CD8-positive, alpha-beta memory T cell (primary cell): ENCODE results near the gene TMEM132D. TPM values are rescaled to one million over a fixed set of nuclear protein-coding genes. Genes with fewer than 3 reads are reported as not detected.

Source experiments
- CTCF ChIA-PET: fragments of 350-600 bp; sonication (Branson Sonifier 250); formaldehyde crosslinking; loops from one replicate; lab custom pipeline; 2021; ENCODE audit warnings: antibody characterized with exemption; lab: Charles Lee
- POLR2A ChIA-PET: fragments of 350-600 bp; sonication (Branson Sonifier 250); formaldehyde crosslinking; loops from one replicate; lab custom pipeline; 2021; ENCODE audit warnings: antibody characterized with exemption; lab: Charles Lee
- DNase-seq, 5 donors: peaks; one replicate each; pipeline versions ENCODE4 v3.0.0 to v3.0.0-alpha.2; 2020 to 2022; ENCODE audit warnings: mixed read lengths in 1 of 5
- H3K27ac ChIP-seq: one replicate; pipeline ENCODE4 v1.7.0; 2013; ENCODE audit warnings: low read depth, mild to moderate bottlenecking, low read length, moderate library complexity
- H3K27me3 ChIP-seq: 2 replicates; pipeline ENCODE4 v1.7.0; 2013; ENCODE audit warnings: low read length, mild to moderate bottlenecking; ENCODE audit not compliant: insufficient read depth, poor library complexity, severe bottlenecking
- H3K36me3 ChIP-seq: 2 replicates; pipeline ENCODE4 v1.7.0; 2013; ENCODE audit warnings: mild to moderate bottlenecking, low read length, moderate library complexity; ENCODE audit not compliant: insufficient read depth
- H3K4me1 ChIP-seq: 2 replicates; pipeline ENCODE4 v1.7.0; 2013; ENCODE audit warnings: mild to moderate bottlenecking, low read length, moderate library complexity; ENCODE audit not compliant: insufficient read depth
- H3K4me3 ChIP-seq: 2 replicates; pipeline ENCODE4 v1.7.0; 2013; ENCODE audit warnings: mild to moderate bottlenecking, low read length
- H3K9me3 ChIP-seq: 2 replicates; pipeline ENCODE4 v1.7.0; 2013; ENCODE audit warnings: mild to moderate bottlenecking, low read length
- H3K27ac Mint-ChIP-seq, 8 donors: one replicate each; pipeline ENCODE4 v1.8.0; 2020 to 2021; ENCODE audit warnings: mixed read lengths in 8 of 8, mild to moderate bottlenecking in 6 of 8, inconsistent platforms in 3 of 8, moderate library complexity in 3 of 8
- H3K27me3 Mint-ChIP-seq, 2 donors: one replicate each; pipeline ENCODE4 v1.8.0; 2020 to 2021; ENCODE audit warnings: mixed read lengths in 2 of 2, mild to moderate bottlenecking in 1 of 2, moderate library complexity in 1 of 2
- H3K36me3 Mint-ChIP-seq, 3 donors: one replicate each; pipeline ENCODE4 v1.8.0; 2020 to 2021; ENCODE audit warnings: mixed read lengths in 3 of 3, inconsistent platforms in 1 of 3, mild to moderate bottlenecking in 1 of 3
- H3K4me1 Mint-ChIP-seq, 3 donors: one replicate each; pipeline ENCODE4 v1.8.0; 2020 to 2021; ENCODE audit warnings: mixed read lengths in 3 of 3, inconsistent platforms in 1 of 3, mild to moderate bottlenecking in 1 of 3
- H3K4me3 Mint-ChIP-seq, 7 donors: one replicate each; pipeline ENCODE4 v1.8.0; 2020 to 2021; ENCODE audit warnings: mixed read lengths in 7 of 7, mild to moderate bottlenecking in 6 of 7, moderate library complexity in 4 of 7, inconsistent platforms in 2 of 7
- H3K9me3 Mint-ChIP-seq, 5 donors: one replicate each; pipeline ENCODE4 v1.8.0; 2020 to 2022; ENCODE audit warnings: mixed read lengths in 5 of 5, mild to moderate bottlenecking in 3 of 5, moderate library complexity in 2 of 5, inconsistent platforms in 1 of 5
- polyA plus RNA-seq: library from polyadenylated mRNA; unstranded; fragments of 300-500 nt; fragmentation: Illumina TruSeq; gene quantifications from one replicate; pipeline ENCODE4 v1.2.3, GENCODE V29; 2021
- total RNA-seq, 2 experiments: library from RNA; stranded (reverse); gene quantifications; one replicate each; pipeline ENCODE4 v1.2.3, GENCODE V29; 2021

The TMEM132D gene
- total and polyA plus RNA-seq, 3 experiments from 2014 or later, result not detected

DNA sequence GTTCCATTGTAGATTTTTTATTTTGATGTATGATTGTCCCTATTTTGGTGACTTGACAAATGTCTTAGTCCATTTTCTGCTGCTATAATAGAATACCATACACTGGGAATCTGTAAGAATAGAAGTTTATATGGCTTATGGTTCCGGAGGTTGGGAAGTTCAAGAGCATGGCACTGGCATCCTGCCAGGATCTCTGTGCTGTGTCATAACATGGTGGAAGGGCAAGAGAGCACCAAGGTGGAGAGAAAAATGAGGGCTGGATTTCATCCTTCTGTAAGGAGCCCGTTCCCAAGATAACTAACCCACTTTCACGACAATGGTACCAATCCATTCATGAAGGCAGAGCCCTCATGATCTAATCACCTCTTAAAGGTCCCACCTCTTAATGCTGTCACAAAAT lies 176.7 kb downstream of the TMEM132D start:
- Mint-ChIP-seq H3K27ac (no peak overlapping the region), H3K4me1 (no peaks in the 10 kb centered on the region), H3K27me3 (peaks cover 0 to 5% of the 10 kb centered on the region in 2 donors), H3K4me3 (no peak overlapping the region), H3K9me3 (peaks cover 0 to 3% (median 0%) of the 10 kb centered on the region in 5 donors), H3K36me3 (peaks cover 0 to 4% (median 0%) of the 10 kb centered on the region in 3 donors)
- ChIA-PET CTCF (no interaction called here), POLR2A (no interaction called here)
- Histone ChIP-seq H3K9me3 (no peaks in the 10 kb centered on the region), H3K27ac (no peak overlapping the region), H3K36me3 (no peaks in the 10 kb centered on the region), H3K27me3 (no peaks in the 10 kb centered on the region), H3K4me1 (no peaks in the 10 kb centered on the region), H3K4me3 (no peak overlapping the region)
- DNase-seq, result no peak

- Mint-ChIP-seq H3K36me3 (no peaks in the 10 kb centered on the region), H3K9me3 (no peaks in the 10 kb centered on the region), H3K4me1 (no peaks in the 10 kb centered on the region), H3K4me3 (no peak overlapping the region), H3K27ac (no peak overlapping the region), H3K27me3 (peaks cover 0 to 5% of the 10 kb centered on the region in 2 donors)
- Histone ChIP-seq H3K9me3 (no peaks in the 10 kb centered on the region), H3K27ac (no peak overlapping the region), H3K4me1 (no peaks in the 10 kb centered on the region), H3K27me3 (no peaks in the 10 kb centered on the region), H3K4me3 (no peak overlapping the region), H3K36me3 (no peaks in the 10 kb centered on the region)
- CTCF ChIA-PET, result interaction anchor here (0.5 kb wide), 1 partner anchor 366 kb away, joined by 3 read pairs; no protein-coding TSS in a partner anchor
- POLR2A ChIA-PET, result no interaction called here
- DNase-seq, result no peak
Measured at GRCh38 chr12:129723260-129723659, 180.6 kb downstream of the TMEM132D start.

GRCh38 chr12:129720618-129721017 lies 183.2 kb downstream of the TMEM132D start:
- Histone ChIP-seq H3K27ac (no peak overlapping the region), H3K9me3 (no peaks in the 10 kb centered on the region), H3K36me3 (no peaks in the 10 kb centered on the region), H3K4me3 (no peak overlapping the region), H3K27me3 (no peaks in the 10 kb centered on the region), H3K4me1 (no peaks in the 10 kb centered on the region)
- Mint-ChIP-seq H3K4me1 (no peaks in the 10 kb centered on the region), H3K4me3 (no peak overlapping the region), H3K27ac (no peak overlapping the region), H3K36me3 (no peaks in the 10 kb centered on the region), H3K9me3 (peaks cover 0 to 6% (median 5%) of the 10 kb centered on the region in 5 donors), H3K27me3 (peaks cover 0 to 4% of the 10 kb centered on the region in 2 donors)
- ChIA-PET POLR2A (no interaction called here), CTCF (no interaction called here)
- no peak for DNase-seq

DNA sequence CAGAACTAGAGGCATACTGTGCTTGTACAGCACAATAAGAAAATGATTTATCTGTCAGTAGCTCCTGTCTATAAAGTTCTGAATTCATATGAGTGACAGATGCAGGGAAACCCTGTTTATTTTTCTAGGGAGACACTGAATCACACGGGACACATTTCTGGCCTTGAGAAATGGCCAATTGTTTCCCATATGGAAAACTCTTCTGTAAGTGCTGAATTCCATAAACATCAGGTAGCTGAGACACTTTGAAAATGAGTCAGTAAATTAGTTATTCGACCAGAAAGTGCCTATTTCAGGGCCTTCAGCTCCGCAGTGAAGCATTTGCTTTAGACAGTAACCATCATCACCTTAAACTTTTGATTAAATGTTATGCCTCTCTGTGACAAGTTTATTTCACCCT lies 184.4 kb downstream of the TMEM132D start:
- Histone ChIP-seq H3K9me3 (no peaks in the 10 kb centered on the region), H3K4me3 (no peak overlapping the region), H3K27me3 (no peaks in the 10 kb centered on the region), H3K36me3 (no peaks in the 10 kb centered on the region), H3K27ac (no peak overlapping the region), H3K4me1 (no peaks in the 10 kb centered on the region)
- ChIA-PET CTCF (no interaction called here), POLR2A (no interaction called here)
- DNase-seq, result no peak
- peaks cover 0 to 7% (median 5%) of the 10 kb centered on the region in 5 donors for H3K9me3 Mint-ChIP-seq
- H3K36me3 Mint-ChIP-seq, result no peaks in the 10 kb centered on the region
- H3K4me1 Mint-ChIP-seq, result no peaks in the 10 kb centered on the region
- H3K27ac Mint-ChIP-seq, result no peak overlapping the region
- no peak overlapping the region for H3K4me3 Mint-ChIP-seq
- peaks cover 0 to 6% of the 10 kb centered on the region in 2 donors for H3K27me3 Mint-ChIP-seq

GRCh38 chr12:129717438-129717837 lies 186.4 kb downstream of the TMEM132D start:
- Mint-ChIP-seq H3K36me3 (no peaks in the 10 kb centered on the region), H3K4me1 (no peaks in the 10 kb centered on the region), H3K27ac (no peak overlapping the region), H3K4me3 (no peak overlapping the region), H3K9me3 (peaks cover 0 to 7% (median 5%) of the 10 kb centered on the region in 5 donors), H3K27me3 (peaks cover 0 to 2% of the 10 kb centered on the region in 2 donors)
- ChIA-PET CTCF (no interaction called here), POLR2A (no interaction called here)
- no peak overlapping the region for H3K27ac ChIP-seq
- no peak overlapping the region for H3K4me3 ChIP-seq
- no peaks in the 10 kb centered on the region for H3K9me3 ChIP-seq
- H3K4me1 ChIP-seq, result no peaks in the 10 kb centered on the region
- H3K36me3 ChIP-seq, result no peaks in the 10 kb centered on the region
- no peak for DNase-seq
- H3K27me3 ChIP-seq, result no peaks in the 10 kb centered on the region

DNA sequence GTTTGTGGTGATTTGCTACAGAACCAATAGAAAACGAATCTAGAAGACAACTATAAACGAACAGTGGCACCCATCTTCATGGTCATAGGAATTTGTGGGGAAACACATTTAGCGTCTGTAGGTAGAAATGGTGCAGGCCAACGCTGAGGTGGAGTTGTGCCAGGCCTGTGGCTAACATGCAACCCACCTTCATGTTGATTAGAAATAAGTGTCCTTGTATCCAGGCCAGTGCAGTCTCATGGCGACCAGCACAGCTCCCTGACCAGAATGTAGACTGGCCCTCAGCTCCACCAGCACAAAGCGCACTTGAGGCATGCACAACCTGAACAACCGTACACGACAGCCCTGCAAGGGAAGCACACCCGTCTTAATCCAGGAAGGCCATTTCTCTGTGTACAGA lies 187.0 kb downstream of the TMEM132D start:
- no peaks in the 10 kb centered on the region for H3K4me1 ChIP-seq
- Mint-ChIP-seq H3K4me3 (no peak overlapping the region), H3K27me3 (peaks cover 0 to 2% of the 10 kb centered on the region in 2 donors), H3K27ac (no peak overlapping the region), H3K36me3 (no peaks in the 10 kb centered on the region), H3K4me1 (no peaks in the 10 kb centered on the region), H3K9me3 (peaks cover 0 to 7% (median 5%) of the 10 kb centered on the region in 5 donors)
- CTCF ChIA-PET, result no interaction called here
- no peaks in the 10 kb centered on the region for H3K27me3 ChIP-seq
- H3K27ac ChIP-seq, result no peak overlapping the region
- no peaks in the 10 kb centered on the region for H3K36me3 ChIP-seq
- no peak overlapping the region for H3K4me3 ChIP-seq
- no peaks in the 10 kb centered on the region for H3K9me3 ChIP-seq
- POLR2A ChIA-PET, result no interaction called here
- DNase-seq, result no peak

- peaks cover 17 to 36% (median 25%) of the 10 kb centered on the region in 5 donors for H3K9me3 Mint-ChIP-seq
- Histone ChIP-seq H3K4me1 (no peaks in the 10 kb centered on the region), H3K9me3 (no peaks in the 10 kb centered on the region), H3K27me3 (no peaks in the 10 kb centered on the region), H3K36me3 (no peaks in the 10 kb centered on the region), H3K27ac (no peak overlapping the region), H3K4me3 (no peak overlapping the region)
- H3K4me1 Mint-ChIP-seq, result no peaks in the 10 kb centered on the region
- CTCF ChIA-PET, result no interaction called here
- peaks cover 0 to 1% of the 10 kb centered on the region in 2 donors for H3K27me3 Mint-ChIP-seq
- no peaks in the 10 kb centered on the region for H3K36me3 Mint-ChIP-seq
- POLR2A ChIA-PET, result no interaction called here
- DNase-seq, result no peak
- H3K27ac Mint-ChIP-seq, result no peak overlapping the region
- H3K4me3 Mint-ChIP-seq, result no peak overlapping the region
Measured at GRCh38 chr12:129706716-129707115, 197.1 kb downstream of the TMEM132D start.

GRCh38 chr12:129704232-129704830 lies 199.5 kb downstream of the TMEM132D start:
- no peak overlapping the region for H3K27ac ChIP-seq
- H3K27me3 ChIP-seq, result no peaks in the 10 kb centered on the region
- ChIA-PET CTCF (no interaction called here), POLR2A (no interaction called here)
- H3K4me3 Mint-ChIP-seq, result no peak overlapping the region
- H3K36me3 Mint-ChIP-seq, result no peaks in the 10 kb centered on the region
- no peak for DNase-seq
- no peaks in the 10 kb centered on the region for H3K36me3 ChIP-seq
- no peaks in the 10 kb centered on the region for H3K4me1 Mint-ChIP-seq
- H3K9me3 Mint-ChIP-seq, result peaks cover 13 to 29% (median 20%) of the 10 kb centered on the region in 5 donors
- H3K4me3 ChIP-seq, result no peak overlapping the region
- H3K4me1 ChIP-seq, result no peaks in the 10 kb centered on the region
- H3K27me3 Mint-ChIP-seq, result no peaks in the 10 kb centered on the region
- H3K9me3 ChIP-seq, result no peaks in the 10 kb centered on the region
- no peak overlapping the region for H3K27ac Mint-ChIP-seq
